NOMO-1 (cell line): ENCODE data around the gene CYP19A1.
A peak's percentile ranks its signal among the peaks of the same experiment; 100 is the strongest.
"Not testable (repeated sequence)": the region's sequence is repeated elsewhere in the genome, so short reads cannot be mapped to it uniquely, and the experiment has no call there.

Experiments
- DNase-seq, 2 experiments: peaks; one replicate each; lab custom pipeline; 2025; ENCODE audit not compliant: unreplicated experiment in 2 of 2; lab: John Stamatoyannopoulos, UW

The CYP19A1 gene

DNA sequence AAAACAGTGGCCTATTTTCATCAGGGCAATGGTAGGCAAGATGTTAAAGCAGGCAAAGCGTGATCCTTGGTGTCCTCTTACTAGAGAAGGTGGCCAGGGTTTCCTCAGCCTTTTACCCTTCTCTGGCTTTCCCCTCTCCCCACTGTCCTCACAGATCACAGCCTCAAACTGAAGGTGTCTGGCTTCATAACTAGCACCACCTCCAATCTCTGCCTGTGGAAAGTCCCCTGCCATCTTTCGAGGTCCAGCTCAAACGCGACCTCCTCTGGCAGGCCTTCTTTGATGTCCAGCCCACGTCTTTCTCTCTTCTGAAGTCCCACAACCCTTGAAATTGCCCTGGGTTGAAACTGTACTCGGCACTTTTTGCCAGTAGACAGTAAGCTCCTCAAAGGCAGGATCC is 35.9 kb downstream of the CYP19A1 start:
- no peak for DNase-seq

DNA sequence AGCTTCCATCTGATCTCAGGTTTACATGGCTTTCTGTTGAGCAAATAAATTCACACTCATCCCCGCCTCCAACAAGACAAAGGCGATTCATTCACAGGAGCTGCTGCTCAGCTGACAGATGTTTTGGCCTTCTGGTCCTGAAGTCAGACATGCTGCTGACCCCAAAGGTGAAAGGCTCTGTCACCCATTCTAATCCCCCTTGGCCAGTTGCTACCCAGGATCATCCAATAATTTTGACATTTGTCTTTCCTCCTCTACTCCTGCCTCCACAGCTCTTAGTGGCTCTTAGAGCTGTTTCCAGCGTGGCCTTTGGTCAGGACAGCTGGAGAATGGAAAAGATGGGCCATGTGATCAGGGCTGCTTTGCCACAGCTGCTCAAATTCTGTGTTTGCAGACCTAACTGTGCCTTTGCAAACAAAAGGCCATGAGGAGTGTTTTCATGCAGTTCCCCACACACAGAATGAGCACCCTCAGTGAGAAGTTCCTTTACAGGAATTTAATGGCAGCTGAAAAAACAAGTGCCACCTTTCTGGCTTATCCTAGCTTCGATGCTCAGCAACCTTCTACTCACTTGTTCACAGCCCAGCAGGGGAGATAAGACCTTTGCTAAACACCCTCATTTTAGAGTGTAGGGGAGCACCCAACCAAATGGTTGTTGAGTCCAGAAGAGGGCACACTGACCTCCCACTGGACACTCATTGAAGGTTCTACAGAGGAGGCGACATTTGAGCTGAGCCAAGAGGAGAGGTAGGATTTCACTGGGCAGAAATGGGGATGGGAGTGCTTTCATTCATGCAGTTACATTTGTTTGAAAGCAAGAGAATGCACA is 39.0 kb downstream of the CYP19A1 start:
- DNase-seq, result no peak

GRCh38 chr15:51298620-51299019 is 39.8 kb downstream of the CYP19A1 start:
- no peak for DNase-seq

- DNase-seq, result no peak
Observed at GRCh38 chr15:51290720-51291119, 47.7 kb downstream of the CYP19A1 start.

GRCh38 chr15:51289290-51289689 is 49.1 kb downstream of the CYP19A1 start:
- DNase-seq, result no peak

DNA sequence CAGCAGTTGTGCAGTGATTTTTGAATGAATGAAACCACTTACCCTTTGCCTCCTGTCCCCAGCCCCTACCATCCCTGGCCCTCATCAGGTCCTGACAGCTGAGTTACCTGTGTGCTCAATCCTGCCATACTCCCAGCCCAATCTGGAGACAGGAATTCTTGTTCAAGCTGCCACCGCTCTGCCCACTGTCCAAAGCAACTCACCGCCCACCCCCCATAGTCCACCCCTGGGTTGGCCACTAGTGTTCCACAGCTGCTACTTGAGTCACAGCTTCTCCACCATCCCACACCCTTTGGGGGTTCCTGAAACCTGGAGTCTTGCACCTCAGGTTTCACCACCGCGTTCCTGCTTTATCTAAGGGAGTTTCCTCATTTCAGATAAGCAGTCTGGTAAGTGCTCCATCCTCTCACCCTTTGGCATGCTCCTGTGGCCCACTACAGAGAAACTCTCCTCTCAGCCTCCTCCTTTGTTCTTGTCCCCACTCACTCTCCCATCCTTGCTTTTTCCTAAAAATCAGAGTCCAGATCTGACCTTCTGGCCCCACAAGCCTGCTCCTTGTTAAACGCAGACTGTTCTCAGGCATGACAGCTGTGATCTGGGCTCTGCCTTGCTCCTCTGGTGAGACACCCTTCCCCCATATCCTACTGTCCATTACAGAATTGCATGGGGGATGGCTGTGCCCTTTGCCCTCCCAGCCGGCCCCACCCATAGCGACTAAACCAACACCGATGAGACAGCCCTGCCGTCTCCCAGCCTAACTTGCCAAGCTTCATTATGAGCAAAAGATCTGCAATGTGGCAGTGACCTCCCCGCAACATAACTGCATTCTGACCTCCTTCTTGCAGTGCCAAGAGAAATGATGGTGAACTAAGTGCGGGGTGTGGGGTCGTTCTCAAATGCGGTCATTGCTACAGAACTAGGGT is 50.0 kb downstream of the CYP19A1 start:
- no peak for DNase-seq

GRCh38 chr15:51286816-51287215 is 51.6 kb downstream of the CYP19A1 start:
- peak in 1 of 2 experiments; percentile 18 for DNase-seq

DNA sequence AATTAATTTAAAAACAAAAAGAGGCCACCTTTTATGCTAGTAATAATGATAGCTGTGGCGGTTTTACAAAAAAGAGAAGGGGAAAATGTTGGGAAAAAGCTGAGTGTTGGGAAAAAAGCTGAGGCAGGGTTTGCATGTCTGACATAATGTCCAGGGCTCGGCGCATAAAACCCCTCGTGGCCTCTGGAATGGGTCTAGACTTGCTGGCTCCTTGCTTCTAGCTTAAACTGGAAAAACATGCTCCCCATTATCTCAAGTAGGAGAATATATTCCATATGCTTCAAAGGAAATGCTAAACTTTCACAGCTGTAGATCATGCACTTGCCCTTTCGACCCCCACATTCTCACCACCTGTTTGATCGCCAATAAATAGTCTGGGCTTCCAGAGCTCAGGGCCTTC is 53.0 kb downstream of the CYP19A1 start:
- no peak for DNase-seq

DNA sequence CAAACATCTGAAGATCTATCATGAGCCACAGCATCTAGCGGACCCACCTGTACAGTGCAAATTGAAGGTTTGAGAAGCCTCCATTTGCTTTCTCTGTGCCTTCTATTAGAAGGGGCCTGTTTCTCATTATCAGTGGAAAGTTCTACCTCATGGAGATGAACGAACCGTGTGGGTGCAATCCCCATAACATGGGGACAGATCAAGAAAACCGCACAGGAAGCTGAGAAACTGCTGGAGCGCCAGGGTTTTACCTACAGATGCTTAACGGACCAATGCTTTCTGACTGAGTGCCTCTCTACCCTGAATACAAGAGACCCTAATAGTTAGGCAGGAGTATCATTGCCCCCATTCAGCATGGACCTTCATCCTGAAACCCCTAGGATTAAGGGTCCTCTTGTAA is 53.5 kb downstream of the CYP19A1 start:
- no peak for DNase-seq

GRCh38 chr15:51283026-51283425 is 55.4 kb downstream of the CYP19A1 start:
- DNase-seq, result peak in 1 of 2 experiments; percentile 88

DNA sequence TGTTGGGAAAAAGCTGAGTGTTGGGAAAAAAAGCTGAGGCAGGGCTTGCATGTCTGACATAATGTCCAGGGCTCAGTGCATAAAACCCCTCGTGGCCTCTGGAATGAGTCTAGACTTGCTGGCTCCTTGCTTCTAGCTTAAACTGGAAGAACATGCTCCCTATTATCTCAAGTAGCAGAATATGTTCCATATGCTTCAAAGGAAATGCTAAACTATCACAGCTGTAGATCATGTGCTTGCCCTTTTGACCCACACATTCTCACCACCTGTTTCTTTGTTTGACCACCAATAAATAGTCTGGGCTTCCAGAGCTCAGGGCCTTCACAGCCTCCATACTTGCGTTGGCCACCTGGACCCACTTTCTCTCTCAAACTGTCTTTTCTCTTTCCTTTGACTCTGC is 56.2 kb downstream of the CYP19A1 start:
- not testable (repeated sequence) for DNase-seq

- DNase-seq, result peak; percentile 49 to 51
Observed at GRCh38 chr15:51281368-51281967, 56.9 kb downstream of the CYP19A1 start.

DNA sequence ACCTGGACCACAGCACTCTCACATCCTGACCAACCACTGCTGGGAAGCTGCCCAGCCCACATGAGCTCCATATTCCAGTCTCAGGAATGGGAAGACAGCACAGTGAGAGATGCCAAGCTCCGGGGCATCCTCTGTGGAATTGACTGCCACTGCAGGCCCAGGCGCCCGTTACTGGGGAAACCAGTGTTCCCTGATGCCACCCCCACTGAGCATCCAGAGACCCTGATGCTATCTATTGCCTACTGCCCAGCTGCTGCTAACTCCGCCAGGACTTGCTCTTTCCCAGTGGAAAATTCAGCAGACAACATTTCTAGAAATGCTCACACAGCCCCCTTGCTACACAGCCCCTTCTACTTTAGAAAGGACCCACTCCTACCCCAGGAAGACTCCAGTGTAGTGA is 57.6 kb downstream of the CYP19A1 start:
- DNase-seq, result no peak

- DNase-seq, result no peak
Observed at GRCh38 chr15:51279391-51279790, 59.0 kb downstream of the CYP19A1 start.

GRCh38 chr15:51277101-51277500 is 61.3 kb downstream of the CYP19A1 start:
- no peak for DNase-seq

- DNase-seq, result no peak
Observed at GRCh38 chr15:51274956-51275355, 63.4 kb downstream of the CYP19A1 start.

DNA sequence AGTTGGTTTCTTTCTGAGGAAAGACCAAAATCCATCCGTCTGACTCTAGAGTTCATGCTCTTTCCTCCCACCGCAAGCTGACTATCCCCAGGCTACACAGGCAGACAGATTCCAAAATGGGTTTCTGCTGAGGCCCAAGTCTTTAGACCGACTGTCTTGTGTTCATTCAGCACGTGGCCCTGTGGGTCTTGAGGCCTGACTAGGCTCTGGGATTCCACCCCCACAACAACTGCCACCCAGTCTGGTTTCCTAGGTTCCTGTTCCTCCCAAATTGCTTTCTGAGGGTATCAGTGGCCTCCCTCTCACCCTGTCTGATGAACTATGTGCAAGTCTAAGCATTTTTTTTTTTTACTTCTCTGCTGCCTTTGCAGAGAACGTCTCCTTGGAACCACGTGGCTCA is 67.7 kb downstream of the CYP19A1 start:
- DNase-seq, result no peak

DNA sequence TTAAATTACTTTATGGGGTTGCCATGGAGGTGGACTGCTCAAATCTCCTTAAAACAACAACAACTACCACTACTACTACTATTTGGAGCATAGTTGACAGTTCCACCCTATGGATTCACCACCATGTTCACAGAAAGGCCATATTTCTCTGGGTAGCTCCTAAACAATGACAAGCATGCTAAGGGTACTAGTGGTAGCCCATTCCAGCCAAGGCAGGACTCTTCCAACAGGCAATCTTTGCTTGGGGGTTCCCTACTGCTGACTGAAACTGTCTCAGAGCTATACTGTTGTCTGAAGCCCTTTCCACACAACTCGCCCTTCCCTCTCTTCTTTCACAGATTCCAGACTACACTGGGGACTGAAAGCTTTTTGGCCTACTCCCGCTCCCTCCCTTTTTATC is 68.9 kb downstream of the CYP19A1 start:
- no peak for DNase-seq

DNA sequence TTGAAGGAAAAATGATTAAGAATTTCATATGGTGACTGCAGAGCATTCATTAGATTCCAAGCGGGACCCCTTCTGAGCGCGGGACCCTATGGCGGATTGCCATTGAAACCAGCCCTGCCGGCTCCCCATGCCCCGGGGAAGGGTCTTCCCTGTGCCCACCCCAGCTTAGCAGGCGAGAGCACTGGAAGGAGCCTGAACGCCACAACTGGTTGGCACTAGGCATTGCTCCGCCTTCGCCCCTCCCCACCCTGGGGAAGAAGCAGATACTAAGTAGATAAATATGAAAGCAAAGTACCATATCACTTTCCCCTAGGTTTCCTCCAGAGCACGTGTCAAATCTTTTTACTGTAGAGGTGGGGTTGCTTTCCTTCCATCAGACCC is 70.7 kb downstream of the CYP19A1 start:
- peak; percentile 4 to 21 for DNase-seq

DNA sequence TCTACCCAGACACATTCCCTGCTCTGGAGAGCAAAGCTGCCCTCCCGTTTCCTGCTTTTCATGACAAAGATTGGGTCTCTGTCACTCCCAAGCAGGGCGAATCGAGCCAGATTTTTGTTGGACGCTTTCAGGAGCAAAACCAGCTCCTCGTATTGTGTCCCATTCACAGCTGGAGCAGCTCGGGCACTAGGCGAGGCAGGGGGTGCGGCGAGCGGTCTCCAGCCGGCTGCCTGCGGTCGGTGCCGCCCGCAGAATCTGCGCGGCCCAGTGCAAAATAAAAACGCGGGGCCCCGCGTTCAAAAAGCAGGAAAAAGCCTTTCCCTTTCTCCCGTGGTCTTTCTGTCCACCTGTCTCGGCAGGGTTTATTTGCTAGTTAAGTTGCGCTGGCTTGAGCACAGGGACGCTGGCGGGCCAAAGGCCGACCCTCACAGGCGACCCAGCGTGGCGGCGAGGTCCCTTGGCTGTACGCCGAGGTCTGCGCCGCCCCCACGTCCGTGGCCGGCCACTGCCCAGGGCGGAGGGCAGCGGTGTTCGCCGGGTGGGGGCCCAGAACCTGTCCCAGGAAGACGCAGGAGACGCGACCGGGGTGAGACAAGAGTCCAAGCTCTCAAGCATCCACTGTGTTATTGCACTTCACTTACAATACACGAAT is 71.2 kb downstream of the CYP19A1 start:
- no peak for DNase-seq

- DNase-seq, result no peak
Observed at GRCh38 chr15:51266656-51267050, 71.7 kb downstream of the CYP19A1 start.
